Measurements from ENCODE around the gene CFAP299.

Gene CFAP299

GRCh38 chr4:80387390-80388283, 52.1 kb downstream of the CFAP299 start:
- H3K4me1 ChIP-seq (ENCODE audit: low read length) = 0 out of 2 replicates have a peak, but pooled peaks cover 2% of the 10 kb centered on the region
- TF ChIP-seq, protein P1, sequence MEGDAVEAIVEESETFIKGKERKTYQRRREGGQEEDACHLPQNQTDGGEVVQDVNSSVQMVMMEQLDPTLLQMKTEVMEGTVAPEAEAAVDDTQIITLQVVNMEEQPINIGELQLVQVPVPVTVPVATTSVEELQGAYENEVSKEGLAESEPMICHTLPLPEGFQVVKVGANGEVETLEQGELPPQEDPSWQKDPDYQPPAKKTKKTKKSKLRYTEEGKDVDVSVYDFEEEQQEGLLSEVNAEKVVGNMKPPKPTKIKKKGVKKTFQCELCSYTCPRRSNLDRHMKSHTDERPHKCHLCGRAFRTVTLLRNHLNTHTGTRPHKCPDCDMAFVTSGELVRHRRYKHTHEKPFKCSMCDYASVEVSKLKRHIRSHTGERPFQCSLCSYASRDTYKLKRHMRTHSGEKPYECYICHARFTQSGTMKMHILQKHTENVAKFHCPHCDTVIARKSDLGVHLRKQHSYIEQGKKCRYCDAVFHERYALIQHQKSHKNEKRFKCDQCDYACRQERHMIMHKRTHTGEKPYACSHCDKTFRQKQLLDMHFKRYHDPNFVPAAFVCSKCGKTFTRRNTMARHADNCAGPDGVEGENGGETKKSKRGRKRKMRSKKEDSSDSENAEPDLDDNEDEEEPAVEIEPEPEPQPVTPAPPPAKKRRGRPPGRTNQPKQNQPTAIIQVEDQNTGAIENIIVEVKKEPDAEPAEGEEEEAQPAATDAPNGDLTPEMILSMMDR (IDR thresholded peaks at IDR 0.05; ENCODE audit: low read length) = no peak
- TF ChIP-seq EZH2phosphoT487 (IDR thresholded peaks at IDR 0.05; ENCODE audit: low read length) (no peak), EZH2 (optimal IDR thresholded peaks at IDR 0.05; ENCODE audit: low read depth, low read length) (no peak)
- H3K4me2 ChIP-seq (ENCODE audit: low read depth, low read length) = no peak overlapping the region

DNA sequence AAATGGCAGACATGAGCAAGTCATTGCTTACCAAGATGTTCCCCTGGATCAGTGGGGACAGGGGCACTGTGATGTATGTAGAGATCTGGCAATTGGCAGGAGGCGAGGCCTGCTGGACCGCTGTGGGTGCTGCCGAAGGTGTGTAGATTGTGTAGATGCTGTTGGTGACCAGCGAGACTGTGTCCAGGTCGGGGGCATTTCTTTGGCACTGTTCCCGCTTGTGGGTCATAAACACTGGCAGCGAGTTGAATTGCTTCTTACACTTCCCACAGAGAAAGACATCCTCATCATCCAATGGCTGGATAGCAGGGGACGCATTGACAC, 52.7 kb downstream of the CFAP299 start:
- no peaks in the 10 kb centered on the region for H4K20me1 ChIP-seq (ENCODE audit: insufficient read depth, low read length)
- no peaks in the 10 kb centered on the region for H3F3A ChIP-seq (ENCODE audit: insufficient read depth, low read length)
- no peaks in the 10 kb centered on the region for H3K4me1 ChIP-seq (ENCODE audit: low read length)
- no peak for DNase-seq
- no peak overlapping the region for H3K27ac ChIP-seq (ENCODE audit: low read length)
- no peak overlapping the region for H3K9ac ChIP-seq (ENCODE audit: low read length)
- H3K36me3 ChIP-seq (replicated peaks; ENCODE audit: insufficient read depth, low read length) = no peaks in the 10 kb centered on the region
- no peak overlapping the region for H3K4me3 ChIP-seq (ENCODE audit: low read length)
- no peaks in the 10 kb centered on the region for H3K9me2 ChIP-seq (replicated peaks; ENCODE audit: insufficient read depth, low read length)
- H2AFZ ChIP-seq (ENCODE audit: low read length) = no peak overlapping the region
- no peak for TF ChIP-seq EZH2phosphoT487 (IDR thresholded peaks at IDR 0.05; ENCODE audit: low read length)
- TF ChIP-seq EZH2 (optimal IDR thresholded peaks at IDR 0.05; ENCODE audit: low read depth, low read length) = no peak
- TF ChIP-seq, protein P1 (IDR thresholded peaks at IDR 0.05; ENCODE audit: low read length) = no peak
- no peak overlapping the region for H3K4me2 ChIP-seq (ENCODE audit: low read depth, low read length)
- no peaks in the 10 kb centered on the region for H3K9me3 ChIP-seq (replicated peaks; ENCODE audit: insufficient read depth, low read length)
- no peaks in the 10 kb centered on the region for H3K79me2 ChIP-seq (ENCODE audit: low read length)
- H3K27me3 ChIP-seq (replicated peaks; ENCODE audit: insufficient read depth, low read length) = no peaks in the 10 kb centered on the region

More at GRCh38 chr4:80387390-80388283, 52.1 kb downstream of the CFAP299 start:
- H3F3A ChIP-seq (ENCODE audit: insufficient read depth, low read length) = no peaks in the 10 kb centered on the region
- H4K20me1 ChIP-seq (ENCODE audit: insufficient read depth, low read length) = no peaks in the 10 kb centered on the region
- H3K9ac ChIP-seq (ENCODE audit: low read length) = no peak overlapping the region
- H3K27ac ChIP-seq (ENCODE audit: low read length) = no peak overlapping the region
- no peaks in the 10 kb centered on the region for H3K27me3 ChIP-seq (replicated peaks; ENCODE audit: insufficient read depth, low read length)
- no peak overlapping the region for H2AFZ ChIP-seq (ENCODE audit: low read length)
- no peak overlapping the region for H3K4me3 ChIP-seq (ENCODE audit: low read length)
- H3K36me3 ChIP-seq (replicated peaks; ENCODE audit: insufficient read depth, low read length) = no peaks in the 10 kb centered on the region
- DNase-seq = no peak
- H3K9me2 ChIP-seq (replicated peaks; ENCODE audit: insufficient read depth, low read length) = no peaks in the 10 kb centered on the region
- no peaks in the 10 kb centered on the region for H3K79me2 ChIP-seq (ENCODE audit: low read length)
- no peaks in the 10 kb centered on the region for H3K9me3 ChIP-seq (replicated peaks; ENCODE audit: insufficient read depth, low read length)

DNA sequence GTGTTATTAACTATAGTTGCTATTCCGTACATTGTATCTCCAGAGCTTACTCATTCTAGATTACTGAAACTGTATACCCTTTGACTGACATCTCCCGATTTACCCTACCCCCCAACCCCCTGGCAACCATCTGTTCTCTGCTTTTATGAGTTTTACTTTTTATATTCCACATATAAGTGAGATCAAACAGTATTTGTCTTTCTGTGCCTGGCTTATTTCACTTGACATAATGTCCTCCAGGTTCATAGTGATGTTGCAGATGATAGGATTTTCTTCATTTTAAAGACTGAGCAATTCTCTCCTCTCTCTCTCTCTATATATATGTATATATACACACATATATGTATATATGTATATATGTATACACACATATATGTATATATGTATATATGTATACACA, 54.6 kb downstream of the CFAP299 start:
- Histone ChIP-seq H4K20me1 (ENCODE audit: insufficient read depth, low read length) (no peaks in the 10 kb centered on the region), H3K9me3 (replicated peaks; ENCODE audit: insufficient read depth, low read length) (no peaks in the 10 kb centered on the region), H3K9ac (ENCODE audit: low read length) (no peak overlapping the region), H2AFZ (ENCODE audit: low read length) (no peak overlapping the region), H3K9me2 (replicated peaks; ENCODE audit: insufficient read depth, low read length) (no peaks in the 10 kb centered on the region), H3K36me3 (replicated peaks; ENCODE audit: insufficient read depth, low read length) (no peaks in the 10 kb centered on the region), H3K4me3 (ENCODE audit: low read length) (no peak overlapping the region), H3K27ac (ENCODE audit: low read length) (no peak overlapping the region), H3K4me2 (ENCODE audit: low read depth, low read length) (no peak overlapping the region), H3K27me3 (replicated peaks; ENCODE audit: insufficient read depth, low read length) (no peaks in the 10 kb centered on the region), H3K79me2 (ENCODE audit: low read length) (no peaks in the 10 kb centered on the region), H3F3A (ENCODE audit: insufficient read depth, low read length) (no peaks in the 10 kb centered on the region), H3K4me1 (ENCODE audit: low read length) (no peaks in the 10 kb centered on the region)
- TF ChIP-seq EZH2 (optimal IDR thresholded peaks at IDR 0.05; ENCODE audit: low read depth, low read length) (no peak), EZH2phosphoT487 (IDR thresholded peaks at IDR 0.05; ENCODE audit: low read length) (no peak)
- TF ChIP-seq, protein P1 (IDR thresholded peaks at IDR 0.05; ENCODE audit: low read length) = no peak
- no peak for DNase-seq

Measured in MM.1S (cell line).